PC-3 (cell line): ENCODE data around the gene FOXN3. TPM values are rescaled to one million over a fixed set of nuclear protein-coding genes. Genes with fewer than 3 reads are reported as not detected.

ENCODE experiments used
- ATAC-seq: fragments of 200-7000 bp; cut with Tn5 transposase; 2 replicates; pipeline ENCODE4 v1.9.1; 2020; ENCODE audit warnings: mild to moderate bottlenecking, moderate library complexity
- BruUV-seq: library from RNA; stranded (reverse); fragments of 400-500 nt; replicated peaks from 2 replicates; lab custom pipeline; 2021; lab: Mats Ljungman, UMichigan
- CTCF ChIA-PET: fragments of 300-600 bp; sonication (Branson Sonifier 250); formaldehyde crosslinking; loops from one replicate; lab custom pipeline; 2022; ENCODE audit warnings: antibody characterized with exemption; lab: Charles Lee
- POLR2A ChIA-PET: fragments of 300-600 bp; sonication (Branson Sonifier 250); formaldehyde crosslinking; loops from one replicate; lab custom pipeline; 2022; ENCODE audit warnings: antibody characterized with exemption; ENCODE audit not compliant: unreplicated experiment; lab: Charles Lee
- DNase-seq: peaks from one replicate; pipeline ENCODE4 v3.0.0-alpha.2; 2015
- H2AFZ ChIP-seq: fragments of 300-600 bp; sonication (generic); 2 replicates; pipeline ENCODE4 v1.6.0; 2016; ENCODE audit warnings: antibody characterized with exemption, low read length
- H3F3A ChIP-seq: fragments of 300-600 bp; sonication (generic); one replicate; pipeline ENCODE4 v1.6.0; 2017; ENCODE audit warnings: antibody characterized with exemption, low read length, control low read depth, mild to moderate bottlenecking; ENCODE audit not compliant: unreplicated experiment
- H3K27ac ChIP-seq: fragments of 300-600 bp; sonication (generic); 2 replicates; pipeline ENCODE4 v1.5.1; 2016; ENCODE audit warnings: mild to moderate bottlenecking, low read length
- H3K27me3 ChIP-seq: fragments of 300-600 bp; sonication (generic); 2 replicates; pipeline ENCODE4 v1.6.1; 2016; ENCODE audit warnings: low read length, mixed read lengths
- H3K36me3 ChIP-seq: fragments of 300-600 bp; sonication (generic); 2 replicates; pipeline ENCODE4 v1.6.1; 2016; ENCODE audit warnings: low read depth, mixed run types, low read length, mixed read lengths
- H3K4me1 ChIP-seq: fragments of 300-600 bp; sonication (generic); 2 replicates; pipeline ENCODE4 v1.5.1; 2016; ENCODE audit warnings: low read length; ENCODE audit not compliant: insufficient read depth
- H3K4me2 ChIP-seq: fragments of 300-600 bp; sonication (generic); 2 replicates; pipeline ENCODE4 v1.6.0; 2016; ENCODE audit warnings: low read length
- H3K4me3 ChIP-seq: fragments of 300-600 bp; sonication (generic); 2 replicates; pipeline ENCODE4 v1.5.1; 2016; ENCODE audit warnings: mild to moderate bottlenecking, low read length, mixed read lengths
- H3K79me2 ChIP-seq: fragments of 300-600 bp; sonication (generic); 2 replicates; pipeline ENCODE4 v1.6.1; 2017; ENCODE audit warnings: low read length, mixed read lengths
- H3K9ac ChIP-seq: fragments of 300-600 bp; sonication (generic); 2 replicates; pipeline ENCODE4 v1.6.0; 2016; ENCODE audit warnings: mild to moderate bottlenecking, low read length
- H3K9me2 ChIP-seq: fragments of 300-600 bp; sonication (generic); replicated peaks from 2 replicates; pipeline ENCODE4 v1.6.1; 2016; ENCODE audit warnings: mixed run types, low read length, mixed read lengths
- H3K9me3 ChIP-seq: fragments of 300-600 bp; sonication (generic); 2 replicates; pipeline ENCODE4 v1.6.1; 2016; ENCODE audit warnings: low read length, mixed read lengths
- H4K20me1 ChIP-seq: fragments of 300-600 bp; sonication (generic); 2 replicates; pipeline ENCODE4 v1.6.1; 2016; ENCODE audit warnings: low read length, mixed read lengths
- CTCF ChIP-seq: fragments of 300-600 bp; sonication (generic); conservative IDR thresholded peaks from 2 replicates; pipeline ENCODE4 v1.5.1; 2017; ENCODE audit warnings: antibody characterized with exemption, low read depth, mild to moderate bottlenecking, low read length
- EZH2 ChIP-seq: fragments of 300-600 bp; sonication (generic); IDR thresholded peaks from one replicate; pipeline ENCODE4 v1.6.1; 2017; ENCODE audit warnings: antibody characterized with exemption, mild to moderate bottlenecking, low read length; ENCODE audit not compliant: unreplicated experiment
- EZH2phosphoT487 ChIP-seq: fragments of 300-600 bp; sonication (generic); IDR thresholded peaks from 2 replicates; pipeline ENCODE4 v1.6.1; 2018; ENCODE audit warnings: mild to moderate bottlenecking, antibody characterized with exemption, low read length, borderline replicate concordance
- intact Hi-C: fragments of 100-400 bp; cut with micrococcal nuclease; formaldehyde crosslinking; loops from 2 replicates; pipeline ENCODE4 v1.9.0; 2023
- total RNA-seq: library from RNA; depleted of rRNA; stranded (reverse); fragments of >200 nt; gene quantifications from 2 replicates; pipeline ENCODE4 v1.2.3, GENCODE V29; 2014

The FOXN3 gene
- total RNA-seq, 1 experiment from 2014 or later, result 13.3 TPM

DNA sequence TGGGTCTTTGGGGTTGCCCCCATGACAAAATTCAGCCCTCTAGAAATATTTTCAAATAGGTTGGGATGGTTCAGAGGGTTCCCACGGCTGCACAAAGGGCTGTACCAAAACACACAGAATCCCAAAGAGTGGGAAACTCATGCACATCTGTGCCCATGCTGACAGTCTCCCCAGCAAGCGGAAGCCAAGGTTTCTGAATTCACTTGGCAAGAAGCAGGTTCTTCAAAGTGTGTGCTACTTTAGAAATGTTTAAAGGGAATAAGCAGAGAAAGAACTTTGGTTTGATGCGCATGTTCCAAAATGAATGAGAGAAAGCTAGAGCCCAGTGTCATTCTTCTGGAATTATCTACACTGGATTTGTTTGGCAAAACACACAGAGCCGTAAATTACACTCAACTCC lies 46.7 kb downstream of the FOXN3 start:
- H3K27me3 ChIP-seq, result no peaks in the 10 kb centered on the region
- no peaks in the 10 kb centered on the region for H3K4me1 ChIP-seq
- H2AFZ ChIP-seq, result no peak overlapping the region
- H3K4me2 ChIP-seq, result no peak overlapping the region
- H3K27ac ChIP-seq, result no peak overlapping the region
- no TSS peak for BruUV-seq
- H3K36me3 ChIP-seq, result no peaks in the 10 kb centered on the region
- no peak overlapping the region for H3K9ac ChIP-seq
- H4K20me1 ChIP-seq, result no peaks in the 10 kb centered on the region
- no peak overlapping the region for H3K4me3 ChIP-seq
- no peaks in the 10 kb centered on the region for H3K9me3 ChIP-seq
- CTCF ChIA-PET, result no interaction called here
- no peaks in the 10 kb centered on the region for H3F3A ChIP-seq
- TF ChIP-seq CTCF (no peak), EZH2phosphoT487 (no peak), EZH2 (no peak)
- intact Hi-C loops, result no loop called here
- POLR2A ChIA-PET, result no interaction called here
- DNase-seq, result no peak
- no peak for ATAC-seq
- no peaks in the 10 kb centered on the region for H3K9me2 ChIP-seq
- no peaks in the 10 kb centered on the region for H3K79me2 ChIP-seq

- Histone ChIP-seq H3K4me3 (no peak overlapping the region), H3K79me2 (no peaks in the 10 kb centered on the region), H3K9me3 (no peaks in the 10 kb centered on the region), H3K9ac (no peak overlapping the region), H3K27ac (no peak overlapping the region), H3K4me1 (no peaks in the 10 kb centered on the region), H3K27me3 (no peaks in the 10 kb centered on the region), H3K36me3 (no peaks in the 10 kb centered on the region), H2AFZ (no peak overlapping the region), H3F3A (no peaks in the 10 kb centered on the region), H4K20me1 (no peaks in the 10 kb centered on the region), H3K9me2 (no peaks in the 10 kb centered on the region), H3K4me2 (no peak overlapping the region)
- CTCF ChIA-PET, result no interaction called here
- no peak for TF ChIP-seq EZH2
- TF ChIP-seq CTCF, result no peak
- no peak for TF ChIP-seq EZH2phosphoT487
- BruUV-seq, result no TSS peak
- POLR2A ChIA-PET, result no interaction called here
- intact Hi-C loops, result no loop called here
- DNase-seq (no peak), ATAC-seq (no peak)
These were observed 47.4 kb downstream of the FOXN3 start for GRCh38 chr14:89369656-89370055.

GRCh38 chr14:89368490-89369477 lies 48.2 kb downstream of the FOXN3 start:
- Histone ChIP-seq H3K9me2 (no peaks in the 10 kb centered on the region), H3K4me1 (no peaks in the 10 kb centered on the region), H3K79me2 (no peaks in the 10 kb centered on the region), H3K9me3 (no peaks in the 10 kb centered on the region), H4K20me1 (no peaks in the 10 kb centered on the region), H3F3A (no peaks in the 10 kb centered on the region), H2AFZ (no peak overlapping the region), H3K4me2 (no peak overlapping the region), H3K36me3 (no peaks in the 10 kb centered on the region), H3K9ac (no peak overlapping the region), H3K4me3 (no peak overlapping the region), H3K27me3 (no peaks in the 10 kb centered on the region), H3K27ac (no peak overlapping the region)
- intact Hi-C loops, result no loop called here
- POLR2A ChIA-PET, result no interaction called here
- DNase-seq (no peak), ATAC-seq (no peak)
- CTCF ChIA-PET, result no interaction called here
- TF ChIP-seq EZH2phosphoT487 (no peak), EZH2 (no peak), CTCF (no peak)
- no TSS peak for BruUV-seq
